GM20431 (cell line): Measurements from ENCODE around the gene SLCO3A1.
"Not testable (repeated sequence)": the region's sequence is repeated elsewhere in the genome, so short reads cannot be mapped to it uniquely, and the experiment has no call there.

Experiments used
- in situ Hi-C: fragments of 300-500 bp; cut with MseI, MboI; formaldehyde crosslinking; loops from one replicate; pipeline ENCODE4 v1.15.0; 2020; ENCODE audit warnings: low sequenced_read_pairs; ENCODE audit not compliant: unreplicated experiment

The SLCO3A1 gene

DNA sequence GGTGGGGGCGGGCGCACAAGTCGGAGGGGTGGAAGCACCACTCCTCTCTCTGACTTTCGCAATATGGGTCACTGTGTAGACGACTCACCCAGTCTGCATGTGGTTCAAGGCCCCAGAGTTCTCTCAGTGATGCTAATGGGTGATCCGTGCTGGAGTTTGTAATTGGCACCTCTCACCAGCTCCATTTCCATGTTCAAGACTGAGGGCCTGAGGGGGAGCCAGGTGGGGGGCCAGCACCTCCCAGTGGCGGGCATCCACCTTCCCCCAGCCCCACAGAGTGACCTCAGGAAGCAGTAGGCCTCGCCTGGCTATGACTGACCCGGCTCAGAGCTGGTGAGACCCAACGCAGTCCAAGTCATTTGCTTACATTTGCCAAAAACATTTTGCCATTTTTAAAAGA lies 310.1 kb downstream of the SLCO3A1 start:
- in situ Hi-C loops, result no loop called here

- in situ Hi-C loops, result no loop called here
Measured at GRCh38 chr15:92164327-92165000, 311.0 kb downstream of the SLCO3A1 start.

- in situ Hi-C loops, result no loop called here
Measured at GRCh38 chr15:92165001-92165346, 311.5 kb downstream of the SLCO3A1 start.

DNA sequence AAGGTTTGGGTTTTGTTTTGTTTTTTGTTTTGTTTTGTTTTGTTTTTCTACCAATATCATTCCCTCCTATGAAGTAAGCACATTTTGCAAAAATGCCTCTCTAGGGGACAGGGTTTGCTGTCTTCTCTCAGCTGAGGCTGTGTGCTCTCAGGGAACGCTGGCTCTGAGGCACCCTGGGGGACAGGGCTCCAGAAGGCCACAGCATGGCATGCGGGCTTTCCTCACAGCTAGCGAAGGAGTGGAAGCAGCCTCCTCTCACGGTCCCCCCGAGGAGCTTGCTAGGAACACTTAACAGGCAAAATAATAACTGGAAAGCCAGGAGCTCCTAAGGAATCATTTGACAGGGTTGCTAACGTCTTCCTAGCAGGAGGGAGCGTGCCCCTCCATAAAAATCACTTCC lies 312.5 kb downstream of the SLCO3A1 start:
- in situ Hi-C loops, result no loop called here

GRCh38 chr15:92166751-92167405 lies 313.4 kb downstream of the SLCO3A1 start:
- in situ Hi-C loops, result no loop called here

- in situ Hi-C loops, result no loop called here
Measured at GRCh38 chr15:92167451-92167850, 313.9 kb downstream of the SLCO3A1 start.

DNA sequence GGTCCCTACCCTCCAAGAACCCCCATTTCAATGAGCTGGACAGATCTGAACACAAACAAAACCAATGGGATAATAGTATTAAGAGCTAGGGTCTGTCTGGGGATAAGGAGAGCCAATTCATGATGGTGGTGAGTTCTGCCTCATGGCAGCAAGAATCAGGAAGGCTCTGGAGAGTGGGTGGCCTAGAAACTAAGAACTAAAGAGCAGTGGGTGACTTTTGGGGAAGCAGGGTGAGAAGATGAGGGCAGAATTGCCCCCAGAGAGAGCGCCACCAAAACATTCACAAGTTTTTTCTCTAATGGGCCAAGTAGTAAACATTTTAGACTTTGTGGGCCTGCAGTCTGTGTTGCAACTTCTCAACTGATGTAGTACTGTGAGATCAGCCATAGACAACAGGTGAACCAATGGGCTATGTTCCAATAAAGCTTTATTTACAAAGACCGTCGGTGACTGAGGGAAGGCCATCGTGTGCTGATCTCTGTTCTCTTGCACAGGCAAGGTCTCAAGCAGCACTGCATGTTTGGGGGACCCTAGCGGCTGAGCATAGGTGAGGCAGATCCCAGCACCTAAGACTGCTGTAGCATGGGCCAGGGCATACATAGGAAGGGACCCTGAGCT lies 314.7 kb downstream of the SLCO3A1 start:
- in situ Hi-C loops, result no loop called here

- in situ Hi-C loops, result loop anchor here (10.0 kb wide), 1 partner anchor 56 kb away; no protein-coding TSS in a partner anchor
Measured at GRCh38 chr15:92170897-92171296, 317.4 kb downstream of the SLCO3A1 start.

- in situ Hi-C loops, result loop anchor here (10.0 kb wide), 1 partner anchor 64 kb away; no protein-coding TSS in a partner anchor
Measured at GRCh38 chr15:92178911-92179310, 325.4 kb downstream of the SLCO3A1 start.

DNA sequence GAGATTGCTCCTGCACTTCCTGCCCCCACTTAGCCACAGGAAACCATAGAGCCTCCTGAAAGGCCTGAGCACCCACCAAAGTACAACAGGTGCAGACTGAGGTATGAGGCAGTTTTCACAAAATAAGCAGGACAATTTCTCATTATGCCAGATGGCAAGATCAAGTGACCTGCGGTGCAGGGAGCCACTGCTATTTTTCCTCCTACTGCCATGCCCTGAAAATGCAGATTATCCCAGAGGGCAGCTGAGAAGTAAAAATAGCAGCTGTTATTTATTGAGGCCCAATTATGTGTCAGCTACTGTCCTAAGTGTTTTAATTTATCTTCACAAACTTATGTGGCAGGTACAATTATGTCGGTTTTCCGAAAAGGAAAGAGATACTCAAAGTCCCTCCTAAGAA lies 330.6 kb downstream of the SLCO3A1 start:
- in situ Hi-C loops, result no loop called here

DNA sequence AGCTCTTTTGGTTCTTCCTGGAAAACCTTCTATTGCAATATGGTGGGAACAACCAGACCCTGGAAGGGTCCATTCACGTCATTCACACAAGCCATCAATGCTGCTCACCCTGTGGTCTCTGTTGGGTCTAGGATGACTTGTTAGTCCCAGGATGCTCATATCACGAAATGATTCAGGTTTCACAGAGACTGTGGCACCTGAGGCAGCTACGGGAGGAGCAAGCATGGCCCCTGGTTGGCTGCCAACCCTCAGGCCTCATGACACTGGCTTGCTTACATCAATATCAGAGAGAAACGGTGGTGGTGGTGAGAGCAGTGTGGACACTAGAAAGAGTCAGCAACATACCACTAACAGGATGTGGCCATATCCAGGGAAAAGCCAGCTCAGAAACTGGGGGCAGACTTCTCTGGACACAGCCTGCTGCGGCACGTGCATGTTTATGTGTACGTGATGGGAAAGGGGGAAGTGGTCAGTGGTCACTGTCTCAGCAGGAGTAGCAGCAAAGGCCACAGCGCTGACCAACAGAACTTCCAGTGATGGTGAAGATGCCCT lies 331.2 kb downstream of the SLCO3A1 start:
- in situ Hi-C loops, result no loop called here

GRCh38 chr15:92187975-92188374 lies 334.5 kb downstream of the SLCO3A1 start:
- in situ Hi-C loops, result no loop called here

DNA sequence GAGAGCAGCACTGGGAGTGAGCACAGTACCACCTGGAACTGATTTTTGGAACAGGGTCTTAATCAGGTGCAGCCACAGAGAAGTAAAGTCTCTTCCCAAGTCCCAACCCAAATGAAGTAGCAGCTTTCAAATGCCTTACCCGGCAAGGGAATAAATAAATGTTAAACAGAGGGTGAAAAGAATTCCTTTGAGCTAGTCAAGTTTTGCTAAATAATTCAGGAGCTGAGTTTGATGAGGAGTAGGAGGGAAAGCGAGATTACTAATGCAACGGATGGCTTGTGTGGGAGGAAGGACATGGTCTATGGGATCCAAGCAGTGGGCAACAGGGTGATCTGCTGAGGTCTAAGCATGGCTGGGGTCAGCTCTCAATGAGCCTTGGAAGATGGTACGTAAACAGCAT lies 335.7 kb downstream of the SLCO3A1 start:
- in situ Hi-C loops, result no loop called here

DNA sequence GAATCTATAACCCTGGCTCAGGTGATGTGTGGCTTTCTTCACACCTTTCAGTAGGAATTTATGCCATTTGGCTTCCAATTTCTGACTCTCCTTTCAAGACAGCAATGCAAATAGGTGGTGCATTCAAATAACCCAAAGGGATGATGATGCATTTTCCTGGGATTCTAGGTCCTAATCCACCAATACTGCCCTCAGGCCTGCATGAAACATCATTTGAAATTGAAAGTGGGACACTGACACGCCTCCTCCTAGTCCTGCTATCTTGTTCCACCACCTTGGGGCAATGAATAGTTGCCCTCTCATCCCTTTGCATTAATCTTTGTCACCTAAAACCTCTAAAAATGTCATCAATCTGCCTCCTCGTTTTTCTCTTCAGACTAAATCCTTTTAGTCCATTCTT lies 341.7 kb downstream of the SLCO3A1 start:
- in situ Hi-C loops, result no loop called here

DNA sequence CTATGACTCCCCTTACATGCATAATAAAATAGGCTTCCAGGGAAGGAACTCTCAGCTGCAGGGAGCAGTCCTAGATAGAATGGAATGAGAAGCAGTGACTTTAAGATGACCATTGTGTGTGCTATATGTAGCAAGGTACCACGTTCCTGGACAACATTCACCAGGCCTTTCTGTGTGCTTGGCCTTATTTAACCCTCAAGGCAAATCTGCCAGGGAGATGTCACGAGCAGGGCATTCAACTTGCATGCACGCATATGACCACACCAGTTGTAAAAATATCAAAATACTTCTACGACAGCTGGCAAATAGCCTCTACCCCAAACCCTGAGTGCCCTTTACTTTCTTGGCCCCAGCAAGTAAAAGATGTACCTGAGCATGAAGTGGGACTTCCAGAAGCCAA lies 342.8 kb downstream of the SLCO3A1 start:
- in situ Hi-C loops, result no loop called here

- in situ Hi-C loops, result no loop called here
Measured at GRCh38 chr15:92197746-92198145, 344.2 kb downstream of the SLCO3A1 start.

DNA sequence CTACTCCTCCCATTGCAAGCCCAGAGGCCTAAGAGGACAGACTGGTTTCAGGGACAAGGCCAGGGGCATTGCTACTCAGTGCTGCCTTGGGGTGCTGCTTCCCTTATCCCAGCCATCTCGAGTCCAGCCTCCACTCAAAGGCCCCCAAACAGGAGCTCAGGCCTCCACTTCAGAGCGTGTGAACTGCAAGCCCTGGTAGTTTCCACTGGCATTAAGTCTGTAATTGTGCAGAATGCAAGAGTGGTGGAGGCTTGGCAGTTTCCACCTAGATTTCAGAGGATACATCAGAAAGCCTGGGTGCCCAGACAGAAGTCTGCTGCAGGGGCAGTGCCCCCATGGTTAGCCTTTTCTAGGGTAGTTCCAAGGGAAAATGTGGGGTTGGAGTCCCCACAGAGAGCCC lies 347.4 kb downstream of the SLCO3A1 start:
- in situ Hi-C loops, result no loop called here

GRCh38 chr15:92205255-92205739 lies 351.8 kb downstream of the SLCO3A1 start:
- in situ Hi-C loops, result no loop called here

DNA sequence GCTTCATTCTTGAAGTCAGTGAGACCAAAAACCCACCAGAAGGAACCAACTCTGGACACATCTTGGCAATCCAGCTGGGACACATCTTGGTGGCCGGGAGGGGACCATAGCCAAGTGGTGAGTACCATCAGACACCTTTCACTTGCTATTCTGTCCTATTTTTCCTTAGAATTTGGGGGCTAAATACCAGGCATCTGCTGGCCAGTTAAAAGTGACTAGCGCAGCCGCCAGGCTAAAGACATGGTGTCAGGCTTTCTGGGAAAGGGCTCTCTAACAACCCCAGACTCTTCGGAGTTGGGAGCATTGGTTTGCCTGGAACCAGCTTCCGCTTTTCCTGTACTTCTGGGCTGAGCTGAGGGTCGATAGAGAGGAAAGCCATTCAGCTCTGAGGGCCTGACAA lies 354.1 kb downstream of the SLCO3A1 start:
- in situ Hi-C loops, result not testable (repeated sequence)
